NCI-H226 (cell line): ENCODE measurements around the gene EFCAB6.

Source experiments
- DNase-seq: peaks from one replicate; pipeline ENCODE4 v3.0.0-alpha.2; 2015

Gene EFCAB6

DNA sequence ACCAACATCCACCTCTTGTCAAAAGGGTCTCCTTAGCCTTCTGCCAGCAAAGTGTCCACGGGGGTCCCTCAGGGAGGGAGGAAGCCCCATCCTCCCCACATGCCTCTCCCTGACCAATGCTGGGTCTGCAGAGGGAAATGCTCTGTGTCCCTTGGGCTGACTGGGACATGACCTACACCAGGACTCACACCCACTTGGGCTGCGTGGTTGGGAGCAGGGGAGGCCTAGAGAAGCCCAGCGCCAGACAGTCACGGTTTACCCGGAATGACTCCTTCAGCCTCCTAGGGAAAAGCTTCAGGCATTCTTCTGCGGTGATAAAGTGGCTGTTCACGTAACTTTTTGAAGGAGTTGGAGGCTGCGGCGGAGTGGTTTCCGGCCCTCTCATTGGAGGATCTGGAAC, 180.3 kb downstream of the EFCAB6 start:
- no peak for DNase-seq

DNA sequence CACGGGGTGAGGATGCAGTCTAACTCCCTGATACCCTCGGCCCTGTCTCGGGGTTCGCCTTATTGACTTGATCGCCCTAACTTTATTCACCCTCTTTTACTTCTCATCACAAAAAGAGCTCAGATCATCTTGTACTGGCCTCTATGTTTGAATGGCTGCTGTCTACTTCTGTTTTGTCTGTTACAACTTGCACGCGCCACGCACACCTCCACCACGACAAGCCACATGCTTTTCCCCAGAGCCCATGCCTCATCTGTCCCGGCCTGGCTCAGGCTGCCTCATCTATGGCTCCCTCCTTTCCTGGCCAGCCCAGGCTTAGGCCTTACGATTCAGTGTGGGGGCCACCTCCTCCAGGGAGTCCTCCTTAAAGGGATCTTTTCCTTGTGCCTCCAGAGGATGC, 180.9 kb downstream of the EFCAB6 start:
- DNase-seq = no peak

DNA sequence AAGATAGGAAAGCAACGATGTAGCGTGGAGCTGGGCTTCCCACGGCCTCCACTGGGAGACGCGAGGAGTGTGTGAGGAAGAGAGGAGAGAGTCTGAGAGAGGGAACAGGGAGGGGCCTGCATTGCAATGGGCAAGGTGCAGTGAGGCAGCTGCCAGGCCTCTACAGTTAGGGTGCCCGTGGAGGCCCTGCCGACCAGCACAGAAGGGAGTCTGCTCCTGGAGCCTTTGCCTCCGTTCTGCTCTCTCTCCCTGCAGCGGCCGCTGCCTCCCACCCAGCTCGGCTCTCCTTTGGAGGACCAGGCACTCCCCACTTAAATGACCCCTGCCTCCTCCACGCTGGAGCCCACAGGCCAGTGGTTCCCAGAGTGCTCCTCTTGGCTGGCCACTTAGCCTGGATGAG, 181.7 kb downstream of the EFCAB6 start:
- no peak for DNase-seq

DNA sequence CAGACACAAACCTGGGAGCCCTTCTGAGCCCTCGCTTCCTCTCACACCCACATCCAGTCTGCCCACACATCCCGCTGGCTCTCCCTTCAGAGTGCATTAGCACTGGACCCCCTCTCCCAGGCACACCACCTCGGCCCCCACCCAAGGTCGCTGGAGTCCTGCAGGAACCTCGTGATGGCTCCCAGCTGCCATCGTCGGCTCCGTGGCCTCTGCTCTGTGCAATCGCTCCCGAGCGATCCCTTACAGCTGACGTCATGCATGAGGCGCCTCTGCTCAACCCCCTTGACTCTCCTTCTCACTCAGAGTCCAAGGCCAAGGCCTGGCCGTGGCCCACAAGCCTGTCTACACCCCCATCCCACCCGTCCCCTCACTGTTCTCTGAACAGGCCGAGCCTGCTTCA, 183.9 kb downstream of the EFCAB6 start:
- DNase-seq = no peak

DNA sequence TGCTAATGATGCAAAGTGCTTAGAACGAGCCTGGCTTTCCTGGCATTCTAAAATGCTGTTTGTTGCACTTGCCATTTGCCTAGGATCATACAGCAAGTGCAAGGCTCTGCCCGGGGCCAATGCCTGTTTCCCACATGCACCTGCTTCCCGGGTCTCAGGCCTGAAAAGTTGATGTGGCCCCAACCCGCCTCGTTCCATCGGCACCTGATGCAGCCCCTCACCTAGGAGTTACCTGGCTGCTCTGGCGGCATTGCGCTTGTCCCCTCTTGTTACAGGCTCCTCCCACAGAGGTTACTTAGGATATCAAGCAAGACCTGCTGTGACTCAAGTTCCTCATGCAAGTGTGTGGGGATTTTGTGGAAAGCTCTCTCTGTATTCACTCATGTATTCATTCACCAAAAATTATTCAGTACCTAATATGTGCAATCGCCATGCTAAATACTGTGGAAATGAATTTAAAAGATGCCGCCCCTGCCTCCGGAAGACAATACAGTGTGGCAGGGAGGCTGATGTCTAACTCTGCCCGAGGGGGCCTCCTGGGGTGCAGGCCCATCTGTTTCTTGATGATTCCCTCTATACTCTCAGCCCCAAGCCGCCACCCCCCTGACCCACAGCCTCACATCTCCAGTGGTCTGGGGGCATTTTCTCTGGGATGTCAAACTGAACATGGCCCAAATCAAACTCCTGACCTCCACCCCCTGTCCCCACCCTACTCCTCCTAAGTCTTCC, 184.5 kb downstream of the EFCAB6 start:
- no peak for DNase-seq

GRCh38 chr22:43625242-43625641, 186.9 kb downstream of the EFCAB6 start:
- DNase-seq = no peak

DNA sequence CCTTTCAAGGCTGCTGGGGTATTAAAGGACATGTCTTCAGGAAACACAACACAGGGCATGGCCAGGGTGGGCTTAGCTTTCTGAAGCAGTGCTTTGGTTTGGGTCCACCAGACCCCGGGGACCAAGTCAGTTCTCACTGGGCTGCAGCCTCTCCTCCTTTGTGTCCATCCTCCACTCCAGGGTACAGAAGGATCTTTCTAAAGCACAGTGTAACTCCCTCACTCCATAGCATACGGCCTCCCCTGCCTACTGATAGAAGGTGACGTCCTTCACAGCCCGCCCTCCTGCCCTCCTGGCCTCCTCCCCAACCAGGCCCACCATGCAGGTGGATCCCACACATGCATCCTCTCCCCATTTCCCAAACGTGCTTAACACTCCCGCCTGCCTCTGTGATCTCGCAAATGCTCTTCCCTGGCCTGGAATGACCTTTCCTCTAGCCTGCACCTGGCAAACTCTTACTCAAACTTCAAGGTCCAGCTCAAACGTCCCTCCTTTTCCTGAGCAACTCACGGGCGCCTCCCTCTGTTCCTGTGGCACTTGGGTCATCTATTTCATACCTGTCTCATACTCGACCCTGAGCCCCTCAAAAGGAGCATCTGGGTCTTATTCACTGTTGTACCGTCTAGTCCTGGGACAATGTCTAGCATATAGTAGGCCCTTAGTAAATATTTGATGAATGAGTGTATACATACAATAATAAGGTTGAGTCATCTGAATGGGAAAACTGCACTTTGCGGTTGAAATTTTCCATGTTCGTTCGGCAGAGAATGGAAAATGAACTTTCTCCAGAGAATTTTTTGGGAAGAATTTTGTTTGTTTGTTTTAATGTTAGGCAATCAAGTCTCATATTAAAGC, 187.7 kb downstream of the EFCAB6 start:
- DNase-seq = no peak

DNA sequence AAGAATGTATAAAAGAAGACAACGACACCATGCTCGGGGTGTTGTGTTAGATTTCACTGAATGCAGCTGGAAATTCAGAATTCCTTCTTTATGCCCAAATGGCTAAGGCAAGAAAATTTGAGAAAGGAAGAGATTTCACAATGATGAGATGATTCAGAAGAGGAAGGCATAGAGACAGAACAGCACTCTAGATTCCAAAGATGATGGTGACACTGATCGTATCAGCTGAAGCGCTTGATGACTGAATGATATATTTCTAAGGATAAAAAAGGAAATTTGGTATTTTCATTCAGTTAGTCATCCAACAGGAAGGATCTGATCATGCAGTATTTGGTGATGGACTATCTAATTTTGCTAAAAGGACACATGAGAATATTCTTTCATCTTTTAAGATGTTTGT, 189.2 kb downstream of the EFCAB6 start:
- DNase-seq = no peak

GRCh38 chr22:43620197-43620596, 191.9 kb downstream of the EFCAB6 start:
- no peak for DNase-seq

DNA sequence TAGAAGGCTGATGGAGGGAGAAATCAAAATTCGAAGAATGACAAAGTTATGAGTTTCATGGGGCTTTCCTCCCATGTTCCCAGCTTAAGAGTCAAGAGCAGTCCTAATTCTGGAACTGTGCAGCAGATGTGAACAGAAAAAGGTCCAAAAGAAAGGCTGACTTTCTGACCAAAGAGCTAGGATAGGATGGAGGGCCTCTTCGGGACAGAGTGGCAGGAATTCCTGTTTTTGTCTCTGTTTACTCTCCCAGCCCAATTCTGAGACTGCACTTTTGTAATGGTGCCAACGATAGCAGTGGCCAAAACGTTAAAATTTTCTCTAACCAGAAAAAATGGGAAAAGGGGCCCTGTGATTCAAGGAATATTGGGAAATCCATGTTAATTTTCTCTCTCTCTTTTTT, 193.6 kb downstream of the EFCAB6 start:
- DNase-seq = no peak

DNA sequence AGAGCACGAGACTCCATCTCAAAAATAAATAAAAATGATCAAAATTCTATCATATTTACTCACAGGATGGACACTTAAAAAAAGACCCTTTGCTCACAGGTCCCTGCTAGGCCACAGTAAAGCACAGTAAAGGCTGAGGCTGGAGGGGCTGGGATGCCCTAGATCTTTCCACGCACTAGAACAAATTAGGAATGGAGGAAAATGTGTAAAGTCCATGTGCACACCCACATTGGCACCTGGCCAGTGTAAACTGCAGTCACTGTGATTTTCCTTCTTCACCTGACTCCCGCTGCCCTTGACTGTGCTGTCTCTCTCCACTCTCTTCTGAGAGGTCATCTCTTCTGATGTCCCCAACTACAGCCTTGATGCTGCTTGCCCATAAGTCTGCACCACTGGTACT, 195.5 kb downstream of the EFCAB6 start:
- DNase-seq = no peak

- no peak for DNase-seq
Observed at GRCh38 chr22:43600265-43600664, 211.8 kb downstream of the EFCAB6 start.

GRCh38 chr22:43592476-43592875, 219.6 kb downstream of the EFCAB6 start:
- no peak for DNase-seq

DNA sequence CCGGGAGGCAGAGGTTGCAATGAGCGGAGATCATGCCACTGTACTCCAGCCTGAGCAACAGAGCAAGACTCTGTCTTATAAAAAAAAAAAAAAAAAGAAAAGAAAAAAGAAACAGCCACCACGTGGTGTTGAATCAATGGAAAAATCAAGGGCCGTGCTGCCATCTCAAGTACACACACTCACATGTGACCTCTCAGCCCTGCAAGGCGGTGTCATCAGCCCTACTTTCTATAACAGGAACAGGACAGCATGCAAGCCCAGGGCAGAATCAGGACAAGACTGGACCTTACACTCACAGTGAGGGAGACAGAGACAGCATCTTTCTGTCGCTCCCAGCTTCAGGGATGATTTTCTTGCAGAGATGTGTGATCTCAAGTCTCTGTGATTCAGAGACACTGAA, 220.7 kb downstream of the EFCAB6 start:
- no peak for DNase-seq

GRCh38 chr22:43587574-43587973, 224.5 kb downstream of the EFCAB6 start:
- DNase-seq = no peak

DNA sequence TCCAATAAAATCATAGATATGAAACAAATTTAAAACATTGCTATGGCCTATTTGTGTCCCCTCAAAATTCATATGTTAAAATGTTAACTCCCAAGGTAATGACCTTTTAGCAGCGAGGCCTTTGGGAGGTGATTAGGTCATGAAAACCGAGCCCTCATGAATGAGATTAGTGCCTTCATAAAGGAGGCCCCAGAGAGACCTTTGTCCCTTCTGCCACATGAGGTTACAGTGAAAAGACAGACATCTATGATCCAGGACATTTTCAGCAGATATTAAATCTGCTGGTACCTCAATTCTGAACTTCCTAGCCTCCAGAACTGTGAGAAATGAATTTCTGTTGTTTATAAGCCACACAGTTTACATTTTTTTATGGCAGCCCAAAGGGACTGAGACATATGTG, 228.6 kb downstream of the EFCAB6 start:
- DNase-seq = no peak

DNA sequence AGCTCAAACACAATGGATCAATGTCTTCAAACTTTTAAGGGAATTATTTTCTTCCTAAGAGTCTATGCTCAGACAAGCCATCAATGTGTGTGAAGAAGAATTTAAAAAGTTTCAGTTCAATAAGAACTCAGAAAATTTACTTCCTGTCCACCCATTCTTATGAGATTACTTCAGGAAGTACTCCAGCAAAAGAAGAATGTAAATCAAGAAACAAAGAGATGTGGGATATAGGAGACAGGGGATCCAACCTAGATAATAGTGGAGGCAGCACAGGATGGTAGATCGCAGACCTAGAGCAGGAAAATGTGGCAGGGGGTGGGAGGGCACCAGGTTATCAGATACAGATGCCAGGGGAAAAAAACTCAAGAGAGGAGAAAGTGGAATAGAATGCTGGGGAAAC, 229.7 kb downstream of the EFCAB6 start:
- DNase-seq = no peak

DNA sequence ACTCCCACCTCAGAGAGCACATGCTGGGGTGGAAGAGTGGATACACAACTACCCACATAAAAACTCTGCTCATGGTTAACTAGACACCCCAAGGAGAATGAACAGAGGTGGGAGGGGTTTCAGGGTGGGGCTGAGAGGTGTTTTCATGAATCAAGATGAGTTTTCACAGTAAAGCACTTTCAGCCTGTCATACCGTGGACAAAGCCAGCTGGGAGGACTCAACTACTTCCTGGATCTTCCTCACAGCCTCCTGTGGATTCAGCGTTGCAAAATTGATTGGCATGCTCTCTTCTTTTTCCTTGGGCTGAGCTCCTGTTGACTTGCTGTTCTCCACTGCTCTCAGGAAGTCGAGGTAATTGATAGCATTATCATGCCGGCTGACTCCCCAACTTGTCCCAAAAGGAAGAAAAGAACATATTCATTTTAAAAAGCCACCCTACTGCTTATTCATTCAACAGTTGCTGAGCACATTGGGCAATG, 231.8 kb downstream of the EFCAB6 start:
- no peak for DNase-seq

- DNase-seq = no peak
Observed at GRCh38 chr22:43574738-43575137, 237.4 kb downstream of the EFCAB6 start.

DNA sequence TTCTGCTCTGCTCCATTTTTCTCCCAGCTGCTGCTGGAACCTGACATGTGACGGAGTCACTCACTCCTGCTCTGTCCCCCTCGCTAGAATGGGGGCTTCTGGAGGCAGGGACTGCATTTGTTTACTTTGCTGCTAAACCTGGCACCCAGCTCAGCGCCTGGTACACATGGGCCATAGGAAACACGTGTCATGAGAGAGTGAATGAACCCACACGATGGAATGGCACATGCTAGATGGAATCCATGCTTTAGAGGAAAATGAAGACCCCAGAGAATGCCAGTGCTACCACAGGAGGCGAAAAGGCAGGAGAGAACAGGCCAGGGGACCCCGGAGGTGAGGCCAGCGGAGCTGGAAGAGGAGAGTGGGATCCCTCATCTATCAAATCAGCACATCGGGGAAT, 239.4 kb downstream of the EFCAB6 start:
- no peak for DNase-seq

GRCh38 chr22:43571181-43571580, 240.9 kb downstream of the EFCAB6 start:
- DNase-seq = no peak

DNA sequence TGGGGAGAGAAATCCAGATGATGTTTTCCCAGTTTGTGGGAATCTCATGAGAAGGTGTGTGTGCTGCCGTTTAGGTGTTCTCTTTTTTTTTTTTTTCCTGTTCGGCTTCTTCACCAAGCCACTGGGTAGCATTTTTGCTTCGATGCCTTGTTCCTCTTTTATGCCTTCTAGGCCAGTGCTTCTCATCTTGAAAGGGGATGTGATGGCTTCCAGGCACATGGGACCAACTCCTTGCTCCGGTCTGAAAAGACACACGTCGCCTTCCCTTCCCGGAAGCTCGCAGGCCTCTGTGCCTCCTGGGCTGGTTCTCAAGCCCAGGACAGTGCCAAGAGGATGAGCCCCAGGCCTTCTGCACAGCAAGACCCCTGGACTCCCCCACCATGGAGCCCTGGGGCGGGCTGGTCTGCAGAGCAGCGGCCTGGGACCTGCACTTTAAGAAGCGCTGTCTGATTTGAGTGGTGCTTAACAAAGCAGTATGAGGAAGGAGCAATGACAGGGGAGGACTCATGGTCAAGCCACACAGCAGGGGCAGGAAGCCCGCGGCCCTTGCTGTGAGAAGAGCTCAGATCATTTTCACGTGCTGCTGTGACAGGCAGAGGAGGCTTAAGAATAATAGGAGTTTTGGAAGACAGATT, 241.5 kb downstream of the EFCAB6 start:
- no peak for DNase-seq

DNA sequence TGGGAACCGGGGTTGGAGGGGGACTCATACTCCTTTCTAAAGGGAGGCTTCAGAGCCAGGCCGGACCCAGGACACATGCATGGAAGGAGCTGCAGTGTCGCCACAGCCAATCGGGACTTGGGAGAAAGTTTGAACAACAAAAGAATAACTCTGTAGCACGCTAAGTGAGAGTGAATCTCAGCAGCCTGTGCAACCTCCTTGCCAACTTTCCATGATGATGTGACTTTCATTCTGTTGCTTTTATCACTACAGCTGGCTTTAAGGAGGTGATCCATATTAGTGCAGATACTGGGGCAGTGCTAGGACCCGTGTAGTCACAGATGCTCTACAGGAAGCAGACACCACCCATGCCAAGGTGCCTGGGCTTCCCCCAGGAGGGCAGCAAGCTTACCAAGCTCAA, 243.0 kb downstream of the EFCAB6 start:
- no peak for DNase-seq
